ENCODE measurements around the gene HIGD2A.
"Not testable (repeated sequence)": the region's sequence is repeated elsewhere in the genome, so short reads cannot be mapped to it uniquely, and the experiment has no call there.

The HIGD2A gene

DNA sequence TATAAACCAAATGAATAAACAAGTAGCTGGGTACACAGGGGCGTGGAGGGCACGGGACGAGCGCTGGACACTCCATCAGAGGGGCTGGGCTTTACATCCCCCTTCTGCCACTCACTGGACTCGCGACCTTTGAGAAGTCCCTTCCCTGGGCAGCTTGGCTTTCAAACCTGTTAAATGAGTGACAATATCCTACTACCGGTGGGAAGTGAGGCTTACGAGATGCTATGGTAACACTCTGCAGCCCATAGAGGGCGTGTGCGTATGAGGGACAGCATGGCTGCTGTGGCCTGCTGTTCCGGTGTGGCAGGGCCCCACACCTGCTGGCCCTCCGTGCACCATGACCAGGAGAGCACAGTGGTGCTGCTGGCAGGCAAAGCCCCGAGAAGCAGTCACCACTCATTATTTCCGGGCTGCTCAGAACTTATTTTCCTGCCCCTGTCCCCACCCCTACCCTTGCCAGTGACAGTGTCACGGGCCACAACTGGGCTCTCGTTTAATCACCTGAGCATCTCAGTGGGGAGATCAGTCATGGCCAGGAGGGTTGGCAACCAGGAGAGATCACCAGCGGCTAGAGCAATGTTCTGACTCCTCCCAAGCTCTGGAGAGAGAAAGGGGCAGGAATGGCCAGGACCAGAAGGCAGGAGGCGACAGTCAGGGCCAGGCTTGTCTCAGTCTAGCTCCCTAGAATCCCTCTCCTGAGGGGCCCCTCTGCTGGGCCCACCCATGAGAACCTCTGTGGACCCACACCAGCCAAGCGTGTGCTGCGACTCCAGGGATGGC, 17.3 kb downstream of the HIGD2A start:
- TF ChIP-seq, protein P1, sequence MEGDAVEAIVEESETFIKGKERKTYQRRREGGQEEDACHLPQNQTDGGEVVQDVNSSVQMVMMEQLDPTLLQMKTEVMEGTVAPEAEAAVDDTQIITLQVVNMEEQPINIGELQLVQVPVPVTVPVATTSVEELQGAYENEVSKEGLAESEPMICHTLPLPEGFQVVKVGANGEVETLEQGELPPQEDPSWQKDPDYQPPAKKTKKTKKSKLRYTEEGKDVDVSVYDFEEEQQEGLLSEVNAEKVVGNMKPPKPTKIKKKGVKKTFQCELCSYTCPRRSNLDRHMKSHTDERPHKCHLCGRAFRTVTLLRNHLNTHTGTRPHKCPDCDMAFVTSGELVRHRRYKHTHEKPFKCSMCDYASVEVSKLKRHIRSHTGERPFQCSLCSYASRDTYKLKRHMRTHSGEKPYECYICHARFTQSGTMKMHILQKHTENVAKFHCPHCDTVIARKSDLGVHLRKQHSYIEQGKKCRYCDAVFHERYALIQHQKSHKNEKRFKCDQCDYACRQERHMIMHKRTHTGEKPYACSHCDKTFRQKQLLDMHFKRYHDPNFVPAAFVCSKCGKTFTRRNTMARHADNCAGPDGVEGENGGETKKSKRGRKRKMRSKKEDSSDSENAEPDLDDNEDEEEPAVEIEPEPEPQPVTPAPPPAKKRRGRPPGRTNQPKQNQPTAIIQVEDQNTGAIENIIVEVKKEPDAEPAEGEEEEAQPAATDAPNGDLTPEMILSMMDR (IDR thresholded peaks at IDR 0.05; ENCODE audit: low read depth, low read length, missing control alignments) = no peak
- DNase-seq (ENCODE audit: low read depth) = no peak
- H3K4me3 ChIP-seq (ENCODE audit: low read depth, low read length) = no peak overlapping the region

DNA sequence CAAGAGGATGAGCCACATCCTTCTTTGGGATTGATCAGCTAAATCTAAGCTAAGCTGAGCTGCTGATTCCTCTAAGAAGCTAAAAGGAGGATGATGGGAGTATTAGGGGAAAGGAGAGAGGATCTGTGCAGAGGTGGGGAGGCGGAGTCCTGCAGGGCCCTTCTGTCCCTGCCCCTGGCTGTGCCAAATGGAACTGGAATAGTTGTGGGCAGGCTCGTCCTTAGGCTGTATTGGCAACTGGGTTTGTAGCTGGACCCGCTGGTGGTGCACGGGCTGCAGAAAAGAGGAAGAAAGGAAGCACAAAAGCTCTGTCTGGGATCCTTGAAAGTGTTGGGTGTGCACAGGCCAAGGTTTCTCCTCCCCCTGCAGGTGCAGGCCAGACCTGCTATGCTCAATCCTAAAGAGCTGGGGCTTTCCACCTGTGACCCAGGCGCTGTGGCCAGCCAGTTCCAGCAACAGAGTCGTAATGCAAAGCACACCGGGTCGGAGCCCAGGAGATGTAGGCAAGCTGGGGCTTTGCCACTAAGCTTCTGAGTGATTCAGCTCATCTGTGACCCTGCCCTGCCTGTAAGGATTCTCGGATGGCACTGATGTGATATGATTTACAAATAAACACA, 18.0 kb downstream of the HIGD2A start:
- no peak overlapping the region for H3K4me3 ChIP-seq (ENCODE audit: low read depth, low read length)
- no peak for DNase-seq (ENCODE audit: low read depth)
- TF ChIP-seq, protein P1 (IDR thresholded peaks at IDR 0.05; ENCODE audit: low read depth, low read length, missing control alignments) = no peak

DNA sequence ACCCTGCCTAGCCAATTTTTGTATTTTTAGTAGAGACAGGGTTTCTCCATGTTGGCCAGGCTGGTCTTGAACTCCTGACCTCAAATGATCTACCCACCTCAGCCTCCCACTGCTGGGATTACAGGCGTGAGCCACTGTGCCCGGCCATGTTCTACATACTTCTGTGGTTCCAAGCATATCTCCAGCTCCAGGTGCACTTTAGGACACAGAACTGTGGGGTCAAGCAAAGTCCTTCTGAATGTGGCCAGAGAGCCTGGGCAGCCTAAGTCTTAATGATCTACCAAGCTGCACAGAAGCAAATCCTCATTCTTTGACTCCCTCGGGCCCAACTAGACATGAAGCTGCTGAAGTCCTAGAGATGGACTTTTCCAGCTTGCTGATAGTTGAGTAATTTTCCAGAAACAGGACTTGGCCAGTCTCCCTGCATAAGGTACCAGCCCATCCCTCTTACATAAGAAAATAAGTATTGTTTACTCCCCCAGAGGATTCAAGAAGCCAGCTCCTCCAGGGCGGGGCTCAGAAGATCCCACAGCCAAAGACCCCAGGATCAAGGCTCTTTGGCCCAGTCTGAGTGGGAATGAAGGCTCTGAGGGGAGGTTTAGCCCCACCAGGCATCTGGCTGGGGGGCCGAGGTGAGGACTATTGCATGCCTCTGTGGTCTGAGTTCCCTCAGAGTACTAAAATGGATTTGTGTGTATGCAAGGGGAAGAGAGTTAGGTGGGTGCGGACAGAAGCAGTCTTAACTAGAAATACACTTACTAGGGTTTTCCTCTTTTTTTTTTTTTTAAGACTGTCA, 19.1 kb downstream of the HIGD2A start:
- TF ChIP-seq, protein P1 (IDR thresholded peaks at IDR 0.05; ENCODE audit: low read depth, low read length, missing control alignments) = no peak
- no peak for DNase-seq (ENCODE audit: low read depth)
- H3K4me3 ChIP-seq (ENCODE audit: low read depth, low read length) = no peak overlapping the region

DNA sequence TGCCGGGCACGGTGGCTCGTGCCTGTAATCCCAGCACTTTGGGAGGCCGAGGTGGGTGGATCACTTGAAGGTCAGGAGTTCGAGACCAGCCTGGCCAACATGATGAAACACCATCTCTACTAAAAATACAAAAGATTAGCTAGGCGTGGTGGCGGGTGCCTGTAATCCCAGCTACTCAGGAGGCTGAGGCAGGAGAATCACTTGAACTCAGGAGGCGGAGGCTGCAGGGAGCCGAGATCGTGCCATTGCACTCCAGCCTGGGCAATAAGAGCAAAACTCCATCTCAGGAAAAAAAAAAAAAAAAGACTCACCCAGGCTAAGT, 19.7 kb downstream of the HIGD2A start:
- not testable (repeated sequence) for DNase-seq (ENCODE audit: low read depth); H3K4me3 ChIP-seq (ENCODE audit: low read depth, low read length)

DNA sequence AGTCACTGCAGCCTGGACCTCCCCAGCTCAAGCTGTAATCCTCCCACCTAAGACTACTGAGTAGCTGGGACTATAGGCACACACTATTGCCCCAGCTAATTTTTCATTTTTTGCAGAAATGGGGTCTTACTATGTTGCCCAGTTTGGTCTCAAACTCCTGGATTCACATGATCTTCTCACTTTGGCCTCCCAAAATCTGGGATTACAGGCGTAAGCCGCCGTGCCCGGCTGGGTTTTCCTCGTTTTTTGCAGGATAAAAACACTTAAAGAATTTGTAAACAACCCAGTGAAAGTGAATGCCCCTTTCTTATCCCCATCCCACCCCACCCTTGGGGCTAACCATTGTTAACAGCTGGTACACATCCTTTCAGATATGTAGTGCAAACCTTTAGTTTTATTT, 20.0 kb downstream of the HIGD2A start:
- no peak overlapping the region for H3K4me3 ChIP-seq (ENCODE audit: low read depth, low read length)
- TF ChIP-seq, protein P1 (IDR thresholded peaks at IDR 0.05; ENCODE audit: low read depth, low read length, missing control alignments) = no peak
- no peak for DNase-seq (ENCODE audit: low read depth)

DNA sequence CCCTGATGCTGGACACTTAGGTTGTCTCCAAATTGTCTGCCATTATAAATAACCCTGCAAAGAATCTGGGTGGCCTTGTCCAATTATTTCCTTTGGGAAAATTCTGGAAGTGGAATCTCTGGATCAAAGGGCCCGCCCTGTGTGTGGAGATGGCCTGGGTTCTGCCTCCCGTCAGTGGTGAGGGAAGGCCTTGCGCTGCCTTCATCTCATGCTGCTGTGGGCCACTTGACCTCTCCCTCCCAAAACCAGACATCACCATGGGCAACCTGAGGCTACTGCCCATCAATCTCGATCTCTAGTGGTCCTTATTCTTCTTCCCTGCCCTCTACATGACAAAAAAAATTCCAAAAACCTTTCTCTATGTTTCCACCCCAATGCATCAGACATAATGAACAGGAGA, 21.2 kb downstream of the HIGD2A start:
- DNase-seq (ENCODE audit: low read depth) = no peak
- H3K4me3 ChIP-seq (ENCODE audit: low read depth, low read length) = no peak overlapping the region
- TF ChIP-seq, protein P1 (IDR thresholded peaks at IDR 0.05; ENCODE audit: low read depth, low read length, missing control alignments) = no peak

DNA sequence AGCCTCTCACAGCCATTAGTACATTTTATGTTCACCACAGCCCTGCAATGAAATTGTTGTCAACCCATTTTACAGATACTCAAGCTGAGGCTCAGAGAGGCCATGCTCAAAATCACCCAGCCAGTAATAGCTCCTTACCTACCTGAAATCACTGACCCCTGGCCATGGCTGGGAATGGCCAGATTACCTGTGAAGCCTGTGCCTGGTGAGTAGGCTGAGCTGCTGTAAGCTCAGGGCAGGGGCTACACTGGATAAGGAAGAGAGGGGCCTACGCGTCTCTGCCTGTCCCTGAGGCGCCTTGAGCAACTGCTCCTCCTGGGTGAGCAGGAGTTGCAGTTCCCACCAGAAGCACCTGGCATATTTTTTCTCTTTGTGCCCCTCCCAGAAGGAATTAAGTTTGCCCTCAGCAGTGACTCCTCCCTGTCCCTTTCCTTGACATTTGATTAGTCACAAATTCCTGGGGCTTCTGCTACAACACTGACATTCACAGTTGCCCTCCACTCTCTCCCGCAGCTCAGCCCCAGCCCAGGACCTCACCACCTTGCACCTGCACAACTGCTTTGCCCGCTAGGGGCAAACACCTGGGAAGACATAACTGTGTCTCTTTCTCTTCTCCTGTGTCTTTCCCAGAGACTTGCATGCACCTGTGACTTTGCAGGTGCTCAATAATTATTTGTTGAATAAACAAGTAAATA, 22.1 kb downstream of the HIGD2A start:
- TF ChIP-seq, protein P1 (IDR thresholded peaks at IDR 0.05; ENCODE audit: low read depth, low read length, missing control alignments) = peak; percentile 11
- no peak for DNase-seq (ENCODE audit: low read depth)
- no peak overlapping the region for H3K4me3 ChIP-seq (ENCODE audit: low read depth, low read length)
